Sigmoid colon (tissue), 4 donors: ENCODE data around the gene IGLON5.

ENCODE experiments used
- POLR2A ChIP-seq, 2 donors: fragments of 450-650 bp; IDR thresholded peaks; one replicate each; pipeline ENCODE4 v1.6.1; 2016; ENCODE audit warnings: antibody characterized with exemption in 2 of 2, mild to moderate bottlenecking in 2 of 2, moderate library complexity in 2 of 2
- POLR2AphosphoS5 ChIP-seq, 4 donors: sonication (generic); formaldehyde crosslinking; IDR thresholded peaks; one replicate each; pipeline ENCODE4 v1.6.1; 2017; ENCODE audit warnings: antibody characterized with exemption in 4 of 4
- TF ChIP-seq, protein P1 (sequence below), 4 experiments: fragments of 450-650 bp in 3 of 4; fragments of 200-600 bp in 1 of 4; IDR thresholded peaks; one replicate each; pipeline ENCODE4 v1.5.1; 2016 to 2019; ENCODE audit warnings: antibody characterized with exemption in 4 of 4, mild to moderate bottlenecking in 3 of 4, moderate library complexity in 2 of 4

DNA sequence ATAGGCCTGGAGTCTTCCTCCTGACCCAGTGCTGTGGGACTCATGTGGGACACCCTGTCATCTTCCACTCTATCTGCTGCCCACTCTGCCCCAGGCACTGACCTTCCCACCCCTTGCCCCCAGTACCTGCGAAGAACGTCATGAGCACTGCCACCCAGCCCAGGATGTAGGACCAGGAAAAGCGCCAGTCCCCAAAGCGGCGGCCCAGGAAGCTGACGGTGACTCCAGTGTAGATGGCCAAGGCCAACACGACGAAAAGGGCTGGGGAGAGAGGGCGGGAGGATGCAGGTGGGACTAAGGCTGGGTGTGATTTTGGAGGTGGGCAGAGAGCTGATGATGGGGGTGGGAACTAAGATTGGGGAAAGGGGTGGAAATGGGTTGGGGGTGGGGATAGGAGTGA, 68.9 kb downstream of the IGLON5 start:
- TF ChIP-seq, protein P1, sequence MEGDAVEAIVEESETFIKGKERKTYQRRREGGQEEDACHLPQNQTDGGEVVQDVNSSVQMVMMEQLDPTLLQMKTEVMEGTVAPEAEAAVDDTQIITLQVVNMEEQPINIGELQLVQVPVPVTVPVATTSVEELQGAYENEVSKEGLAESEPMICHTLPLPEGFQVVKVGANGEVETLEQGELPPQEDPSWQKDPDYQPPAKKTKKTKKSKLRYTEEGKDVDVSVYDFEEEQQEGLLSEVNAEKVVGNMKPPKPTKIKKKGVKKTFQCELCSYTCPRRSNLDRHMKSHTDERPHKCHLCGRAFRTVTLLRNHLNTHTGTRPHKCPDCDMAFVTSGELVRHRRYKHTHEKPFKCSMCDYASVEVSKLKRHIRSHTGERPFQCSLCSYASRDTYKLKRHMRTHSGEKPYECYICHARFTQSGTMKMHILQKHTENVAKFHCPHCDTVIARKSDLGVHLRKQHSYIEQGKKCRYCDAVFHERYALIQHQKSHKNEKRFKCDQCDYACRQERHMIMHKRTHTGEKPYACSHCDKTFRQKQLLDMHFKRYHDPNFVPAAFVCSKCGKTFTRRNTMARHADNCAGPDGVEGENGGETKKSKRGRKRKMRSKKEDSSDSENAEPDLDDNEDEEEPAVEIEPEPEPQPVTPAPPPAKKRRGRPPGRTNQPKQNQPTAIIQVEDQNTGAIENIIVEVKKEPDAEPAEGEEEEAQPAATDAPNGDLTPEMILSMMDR (IDR thresholded peaks at IDR 0.05): no peak
- no peak for TF ChIP-seq POLR2A (IDR thresholded peaks at IDR 0.05)
- TF ChIP-seq POLR2AphosphoS5 (IDR thresholded peaks at IDR 0.05): no peak
